ENCODE measurements around the gene LTBR. TPM values are rescaled to one million over a fixed set of nuclear protein-coding genes. Genes with fewer than 3 reads are reported as not detected.

Gene LTBR
- total and polyA plus RNA-seq, 2 donors (not counting 1 experiment from before 2014, with no cell fraction given) = 1.1 TPM; not detected in 1

- no peak for ATAC-seq (ENCODE audit: low read depth)
- intact Hi-C loops (cut with micrococcal nuclease) = no loop called here
- H3K4me3 Mint-ChIP-seq = no peak overlapping the region
- ChIA-PET CTCF (no interaction called here), POLR2A (no interaction called here)
- H3K4me3 ChIP-seq (ENCODE audit: control extremely low read depth in 1 of 5, extremely low read depth in 1 of 5, insufficient read depth in 1 of 5, low read depth in 2 of 5, low read length in 4 of 5) = no peak overlapping the region
- H3K9me3 ChIP-seq (ENCODE audit: control extremely low read depth in 1 of 3, control insufficient read depth in 2 of 3, insufficient read depth in 1 of 3, low read length in 2 of 3) = peaks cover 0 to 3% (median 0%) of the 10 kb centered on the region in 3 donors
- H3K79me2 ChIP-seq (ENCODE audit: control insufficient read depth, insufficient read depth, low read length) = no peaks in the 10 kb centered on the region
- H3K27ac Mint-ChIP-seq = no peak overlapping the region
- no peak overlapping the region for H2AFZ ChIP-seq (ENCODE audit: insufficient read depth, low read depth, low read length, poor library complexity, severe bottlenecking)
- H3K4me1 ChIP-seq (ENCODE audit: control insufficient read depth in 2 of 2, insufficient read depth in 2 of 2, low read length in 2 of 2) = peaks cover 6 to 8% of the 10 kb centered on the region in 2 donors
- no peak overlapping the region for H3K27ac ChIP-seq (ENCODE audit: low read length in 2 of 2)
- H3K27me3 Mint-ChIP-seq = peaks cover 35% of the 10 kb centered on the region
- peaks cover 8% of the 10 kb centered on the region for H3K4me1 Mint-ChIP-seq
- 88% methylated on average over 5 of the region's 9 CpGs for WGBS (ENCODE audit: insufficient coverage)
- no peak for TF ChIP-seq EZH2 (IDR thresholded peaks at IDR 0.05; ENCODE audit: borderline replicate concordance, insufficient read depth, low read depth, low read length, poor library complexity, severe bottlenecking)
- TF ChIP-seq, protein P1, sequence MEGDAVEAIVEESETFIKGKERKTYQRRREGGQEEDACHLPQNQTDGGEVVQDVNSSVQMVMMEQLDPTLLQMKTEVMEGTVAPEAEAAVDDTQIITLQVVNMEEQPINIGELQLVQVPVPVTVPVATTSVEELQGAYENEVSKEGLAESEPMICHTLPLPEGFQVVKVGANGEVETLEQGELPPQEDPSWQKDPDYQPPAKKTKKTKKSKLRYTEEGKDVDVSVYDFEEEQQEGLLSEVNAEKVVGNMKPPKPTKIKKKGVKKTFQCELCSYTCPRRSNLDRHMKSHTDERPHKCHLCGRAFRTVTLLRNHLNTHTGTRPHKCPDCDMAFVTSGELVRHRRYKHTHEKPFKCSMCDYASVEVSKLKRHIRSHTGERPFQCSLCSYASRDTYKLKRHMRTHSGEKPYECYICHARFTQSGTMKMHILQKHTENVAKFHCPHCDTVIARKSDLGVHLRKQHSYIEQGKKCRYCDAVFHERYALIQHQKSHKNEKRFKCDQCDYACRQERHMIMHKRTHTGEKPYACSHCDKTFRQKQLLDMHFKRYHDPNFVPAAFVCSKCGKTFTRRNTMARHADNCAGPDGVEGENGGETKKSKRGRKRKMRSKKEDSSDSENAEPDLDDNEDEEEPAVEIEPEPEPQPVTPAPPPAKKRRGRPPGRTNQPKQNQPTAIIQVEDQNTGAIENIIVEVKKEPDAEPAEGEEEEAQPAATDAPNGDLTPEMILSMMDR (IDR thresholded peaks at IDR 0.05) = no peak
- no peak overlapping the region for H3K4me2 ChIP-seq (replicated peaks; ENCODE audit: low read depth, low read length, poor library complexity, severe bottlenecking)
- H3K9me3 Mint-ChIP-seq (ENCODE audit: insufficient read depth) = no peaks in the 10 kb centered on the region
- H3K27me3 ChIP-seq (replicated peaks in 1 of 4; ENCODE audit: control extremely low read depth in 1 of 4, control insufficient read depth in 3 of 4, insufficient read depth in 4 of 4, low read length in 3 of 4) = peaks cover 0 to 21% (median 5%) of the 10 kb centered on the region in 4 experiments
- H3K36me3 ChIP-seq (replicated peaks in 1 of 2; ENCODE audit: control extremely low read depth in 1 of 2, control insufficient read depth in 1 of 2, extremely low read depth in 1 of 2, insufficient read depth in 2 of 2, low read length in 1 of 2) = no peaks in the 10 kb centered on the region
- H4K20me1 ChIP-seq (ENCODE audit: control insufficient read depth, insufficient read depth, low read length, poor library complexity, severe bottlenecking) = no peaks in the 10 kb centered on the region
- no peak overlapping the region for H3K9ac ChIP-seq (ENCODE audit: low read length)
- no peak for DNase-seq
These were observed 13.9 kb upstream of the LTBR start for GRCh38 chr12:6369916-6370575.

GRCh38 chr12:6370576-6370935 lies 13.4 kb upstream of the LTBR start:
- CTCF ChIA-PET = no interaction called here
- Mint-ChIP-seq H3K27ac (no peak overlapping the region), H3K9me3 (ENCODE audit: insufficient read depth) (no peaks in the 10 kb centered on the region), H3K4me1 (peaks cover 8% of the 10 kb centered on the region), H3K27me3 (peaks cover 40% of the 10 kb centered on the region), H3K4me3 (no peak overlapping the region)
- no peak overlapping the region for H2AFZ ChIP-seq (ENCODE audit: insufficient read depth, low read depth, low read length, poor library complexity, severe bottlenecking)
- TF ChIP-seq, protein P1 (IDR thresholded peaks at IDR 0.05) = no peak
- no peak for TF ChIP-seq EZH2 (IDR thresholded peaks at IDR 0.05; ENCODE audit: borderline replicate concordance, insufficient read depth, low read depth, low read length, poor library complexity, severe bottlenecking)
- H3K4me3 ChIP-seq (ENCODE audit: control extremely low read depth in 1 of 5, extremely low read depth in 1 of 5, insufficient read depth in 1 of 5, low read depth in 2 of 5, low read length in 4 of 5) = no peak overlapping the region
- peaks cover 0 to 26% (median 7%) of the 10 kb centered on the region in 4 experiments for H3K27me3 ChIP-seq (replicated peaks in 1 of 4; ENCODE audit: control extremely low read depth in 1 of 4, control insufficient read depth in 3 of 4, insufficient read depth in 4 of 4, low read length in 3 of 4)
- no peaks in the 10 kb centered on the region for H4K20me1 ChIP-seq (ENCODE audit: control insufficient read depth, insufficient read depth, low read length, poor library complexity, severe bottlenecking)
- no peaks in the 10 kb centered on the region for H3K36me3 ChIP-seq (replicated peaks in 1 of 2; ENCODE audit: control extremely low read depth in 1 of 2, control insufficient read depth in 1 of 2, extremely low read depth in 1 of 2, insufficient read depth in 2 of 2, low read length in 1 of 2)
- H3K9ac ChIP-seq (ENCODE audit: low read length) = no peak overlapping the region
- POLR2A ChIA-PET = no interaction called here
- ATAC-seq (ENCODE audit: low read depth) (no peak), DNase-seq (no peak)
- intact Hi-C loops (cut with micrococcal nuclease) = no loop called here
- H3K79me2 ChIP-seq (ENCODE audit: control insufficient read depth, insufficient read depth, low read length) = no peaks in the 10 kb centered on the region
- H3K4me2 ChIP-seq (replicated peaks; ENCODE audit: low read depth, low read length, poor library complexity, severe bottlenecking) = no peak overlapping the region
- no peak overlapping the region for H3K27ac ChIP-seq (ENCODE audit: low read length in 2 of 2)
- WGBS (ENCODE audit: insufficient coverage) = 93% methylated on average over 3 of the region's 4 CpGs
- H3K4me1 ChIP-seq (ENCODE audit: control insufficient read depth in 2 of 2, insufficient read depth in 2 of 2, low read length in 2 of 2) = peaks cover 6 to 8% of the 10 kb centered on the region in 2 donors
- H3K9me3 ChIP-seq (ENCODE audit: control extremely low read depth in 1 of 3, control insufficient read depth in 2 of 3, insufficient read depth in 1 of 3, low read length in 2 of 3) = peaks cover 0 to 3% (median under 1%) of the 10 kb centered on the region in 3 donors
